ENCODE results near the gene JMJD1C.
A peak's percentile ranks its signal among the peaks of the same experiment; 100 is the strongest.
"Not testable (repeated sequence)": the region's sequence is repeated elsewhere in the genome, so short reads cannot be mapped to it uniquely, and the experiment has no call there.

The JMJD1C gene

GRCh38 chr10:63253040-63253439 is 212.7 kb downstream of the JMJD1C start:
- DNase-seq: no peak

DNA sequence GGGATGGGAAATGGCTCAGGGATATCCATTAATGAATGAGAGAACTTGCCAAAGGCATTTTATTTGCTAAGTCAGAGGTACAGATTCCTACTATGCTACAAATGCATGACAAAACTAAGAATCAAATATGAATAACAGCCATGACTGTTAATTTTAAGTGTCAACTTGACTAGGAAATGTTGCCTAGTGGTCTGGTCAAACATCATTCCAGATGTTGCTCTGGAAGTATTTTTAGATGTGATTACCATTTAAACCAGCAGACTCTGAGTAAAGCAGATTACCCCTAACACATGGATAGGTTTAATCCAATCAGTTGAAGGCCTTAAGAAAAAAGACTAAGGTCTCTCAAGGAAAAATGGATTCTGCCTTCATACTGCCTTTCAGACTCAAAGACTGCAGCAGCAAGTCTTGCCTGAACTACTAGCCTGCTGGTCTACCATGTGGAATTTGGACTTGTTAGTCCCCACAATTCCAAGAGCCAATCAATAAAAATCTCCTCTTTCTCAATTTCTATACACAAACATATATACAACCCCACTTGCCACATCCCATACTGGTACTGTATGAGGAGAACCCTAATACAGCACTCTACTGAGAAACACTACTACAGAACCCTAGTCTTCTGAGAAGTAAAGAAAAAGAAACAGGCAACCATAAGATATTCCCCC is 213.5 kb downstream of the JMJD1C start:
- DNase-seq: no peak

DNA sequence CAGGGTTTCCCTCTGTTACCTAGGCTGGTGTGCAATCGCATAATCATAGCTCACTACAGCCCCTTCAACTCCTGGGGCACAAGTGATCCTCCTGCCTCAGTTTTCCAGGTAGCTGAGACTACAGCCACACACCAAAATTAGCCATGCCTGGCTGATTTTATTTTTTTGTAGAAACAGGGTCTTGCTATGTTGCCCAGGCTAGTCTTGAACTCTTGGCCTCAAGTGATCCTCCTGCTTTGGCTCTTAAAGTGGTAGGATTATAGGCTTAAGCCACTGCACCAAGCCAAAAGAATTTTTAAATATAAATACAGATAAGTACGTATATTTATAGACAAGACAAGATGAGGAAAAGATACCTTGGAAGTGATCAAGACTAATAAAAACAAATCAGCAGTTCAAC is 215.7 kb downstream of the JMJD1C start:
- no peak for DNase-seq

DNA sequence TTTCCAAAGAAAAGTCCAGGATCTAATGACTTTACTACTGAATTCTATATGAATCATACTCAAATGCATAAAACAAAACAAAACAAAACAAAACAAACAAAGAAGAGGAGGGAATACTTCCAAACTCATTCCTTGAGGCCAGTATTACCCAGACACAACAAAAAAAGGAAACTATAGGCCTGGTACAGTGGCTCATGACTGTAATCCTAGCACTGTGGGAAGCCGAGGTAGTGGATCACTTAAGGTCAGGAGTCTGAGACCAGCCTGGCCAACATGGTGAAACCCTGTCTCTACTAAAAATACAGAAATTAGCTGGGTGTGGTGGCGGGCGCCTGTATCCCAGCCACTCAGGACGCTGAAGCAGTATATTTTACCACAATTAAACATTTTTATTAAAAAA is 218.0 kb downstream of the JMJD1C start:
- no peak for DNase-seq

- DNase-seq: no peak
Observed at GRCh38 chr10:63246356-63246755, 219.4 kb downstream of the JMJD1C start.

GRCh38 chr10:63241841-63242281 is 223.9 kb downstream of the JMJD1C start:
- DNase-seq: peak; percentile 35

DNA sequence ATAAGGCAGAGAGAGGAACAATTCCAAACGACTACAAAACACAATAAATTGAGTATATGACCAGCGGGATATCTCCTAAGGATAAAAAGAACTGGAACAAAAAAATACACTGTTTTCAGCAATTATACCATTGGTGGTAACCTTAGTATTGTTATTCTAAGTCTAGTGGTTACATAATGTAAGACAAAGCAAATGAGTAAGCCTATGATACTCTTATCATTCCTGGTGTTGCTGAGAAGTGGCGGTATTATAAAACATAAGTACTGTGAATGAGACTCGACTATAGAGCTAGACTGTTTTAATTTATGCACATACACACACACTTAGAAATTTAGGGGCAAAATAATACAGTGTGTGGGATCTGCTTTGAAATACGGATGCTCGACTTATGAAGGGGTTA is 225.0 kb downstream of the JMJD1C start:
- no peak for DNase-seq

DNA sequence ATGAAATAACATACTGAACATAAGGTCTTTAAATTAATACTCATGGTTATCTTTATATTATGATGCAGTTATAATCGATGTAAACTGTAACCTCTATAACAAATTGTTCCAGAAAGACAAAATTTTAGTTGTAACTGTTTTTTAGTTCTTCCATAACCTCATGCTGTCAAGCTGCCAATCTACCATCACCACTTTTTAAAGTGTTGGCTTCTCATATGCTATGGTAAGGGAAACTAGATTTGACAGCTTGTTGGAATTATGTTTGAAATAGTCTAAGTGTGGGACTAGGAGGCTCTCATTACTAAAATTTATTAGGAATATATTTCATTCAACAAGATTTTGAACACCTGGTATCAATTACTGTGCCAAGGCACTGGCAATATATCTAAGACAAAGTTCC is 227.3 kb downstream of the JMJD1C start:
- DNase-seq: no peak

DNA sequence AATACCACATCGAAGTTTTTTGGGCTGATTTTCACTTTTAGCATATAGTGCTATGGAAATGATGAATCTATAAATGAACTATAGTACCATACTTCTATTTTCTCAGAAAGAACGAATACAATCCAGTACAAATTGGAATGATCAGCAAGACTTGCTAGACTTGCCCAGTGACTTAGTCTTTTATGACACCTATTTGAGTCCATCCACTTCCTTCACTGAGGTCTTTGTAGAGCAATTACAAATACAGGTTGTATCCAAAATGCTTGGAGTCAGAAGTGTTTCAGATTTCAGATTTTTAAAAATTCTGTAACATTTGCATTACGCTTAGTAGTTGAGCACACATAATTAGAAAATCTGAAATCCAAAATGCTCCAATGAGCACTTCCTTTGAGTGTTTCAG is 228.4 kb downstream of the JMJD1C start:
- no peak for DNase-seq

GRCh38 chr10:63236113-63236935 is 229.5 kb downstream of the JMJD1C start:
- peak; percentile 74 for DNase-seq

GRCh38 chr10:63235136-63235535 is 230.6 kb downstream of the JMJD1C start:
- not testable (repeated sequence) for DNase-seq

DNA sequence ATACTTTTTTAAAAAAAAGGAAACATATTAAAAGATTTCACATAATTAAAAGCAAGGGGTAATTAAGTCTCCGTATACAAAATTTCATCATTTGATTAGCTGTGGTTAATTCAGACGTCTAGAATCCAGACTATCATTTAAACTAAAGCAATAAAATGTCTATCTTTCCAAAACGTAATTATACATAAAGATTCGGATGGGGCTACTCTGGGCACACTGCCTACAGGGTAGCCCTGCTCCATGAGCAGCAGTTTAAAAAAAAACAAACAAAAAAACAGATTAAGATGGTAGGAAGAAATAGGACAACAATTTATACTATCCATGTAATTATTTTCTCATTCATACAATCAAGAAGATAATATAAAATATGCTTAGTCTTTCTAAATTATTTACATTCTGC is 236.6 kb downstream of the JMJD1C start:
- no peak for DNase-seq

GRCh38 chr10:63228237-63228636 is 237.5 kb downstream of the JMJD1C start:
- DNase-seq: no peak

DNA sequence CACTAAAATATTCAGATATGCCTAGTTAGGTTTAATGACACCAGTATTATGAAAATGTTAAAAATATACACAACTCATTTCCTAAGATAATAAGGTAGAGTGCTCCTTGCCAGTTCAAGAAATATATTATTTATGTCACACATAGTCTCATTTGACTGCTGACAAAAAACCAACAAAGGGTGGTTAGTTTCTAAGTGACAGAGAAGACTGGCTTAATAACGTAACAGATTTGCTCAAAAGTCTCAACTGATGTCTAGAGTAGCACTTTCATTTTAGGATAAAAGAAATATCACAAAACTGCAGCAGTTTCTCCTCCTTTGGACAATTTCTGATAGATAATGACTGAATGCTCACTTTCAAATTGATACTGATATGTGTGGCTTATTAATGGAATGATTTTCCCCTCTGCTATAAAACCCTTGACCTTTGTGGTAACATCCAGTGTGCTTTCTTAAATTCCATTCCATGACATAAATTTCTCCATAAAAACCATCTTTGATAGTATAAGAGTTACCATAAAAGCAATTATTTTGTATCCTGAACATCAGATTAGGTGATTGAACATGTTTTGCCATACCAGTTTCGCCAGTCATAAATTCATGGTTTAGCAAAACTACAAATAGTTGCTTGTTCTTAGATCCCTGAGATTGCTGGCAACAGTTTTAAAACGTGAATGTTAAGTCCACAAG is 238.4 kb downstream of the JMJD1C start:
- no peak for DNase-seq

- no peak for DNase-seq
Observed at GRCh38 chr10:63224241-63224640, 241.5 kb downstream of the JMJD1C start.

- no peak for DNase-seq
Observed at GRCh38 chr10:63221950-63222349, 243.8 kb downstream of the JMJD1C start.

DNA sequence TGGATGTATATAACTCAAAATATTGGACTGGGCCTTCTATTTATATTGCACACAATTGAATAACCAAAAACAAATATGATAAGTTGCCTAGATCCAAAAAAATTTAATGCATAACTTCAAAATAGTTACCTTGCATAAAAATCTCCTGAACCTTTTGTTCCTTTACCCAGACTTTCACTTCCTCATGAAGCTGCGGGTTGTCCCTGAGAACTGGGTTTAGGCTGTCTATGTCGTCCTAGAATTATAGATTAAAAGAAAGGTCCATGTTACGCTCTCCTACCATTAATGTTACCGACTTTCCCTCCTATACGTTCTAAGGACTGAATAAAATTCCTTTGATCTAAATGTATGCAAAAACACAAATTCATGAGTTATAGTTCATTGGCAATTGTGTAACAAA is 246.0 kb downstream of the JMJD1C start:
- DNase-seq: no peak

DNA sequence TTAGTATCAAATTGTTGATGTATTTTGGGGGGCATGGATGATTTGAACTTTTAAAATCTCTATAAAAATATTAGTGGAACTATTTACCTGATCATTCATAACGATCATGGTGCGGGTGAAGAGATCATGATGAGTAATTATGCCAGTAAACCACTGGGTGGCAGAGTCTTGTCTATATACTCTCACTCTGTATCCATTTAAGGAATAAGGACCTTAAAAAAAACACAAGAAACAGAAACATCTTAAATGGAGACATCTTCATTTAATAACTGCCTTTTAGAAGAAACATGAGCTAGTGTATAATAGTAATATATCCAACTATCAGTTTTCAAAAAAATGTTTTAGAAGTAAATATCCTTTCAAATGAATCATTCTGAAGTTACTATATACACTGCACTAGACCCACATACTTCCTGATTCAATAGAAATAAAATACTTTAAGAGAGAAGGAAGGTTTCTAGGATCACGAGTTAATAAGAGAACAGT is 248.6 kb downstream of the JMJD1C start:
- DNase-seq: peak; percentile 61

DNA sequence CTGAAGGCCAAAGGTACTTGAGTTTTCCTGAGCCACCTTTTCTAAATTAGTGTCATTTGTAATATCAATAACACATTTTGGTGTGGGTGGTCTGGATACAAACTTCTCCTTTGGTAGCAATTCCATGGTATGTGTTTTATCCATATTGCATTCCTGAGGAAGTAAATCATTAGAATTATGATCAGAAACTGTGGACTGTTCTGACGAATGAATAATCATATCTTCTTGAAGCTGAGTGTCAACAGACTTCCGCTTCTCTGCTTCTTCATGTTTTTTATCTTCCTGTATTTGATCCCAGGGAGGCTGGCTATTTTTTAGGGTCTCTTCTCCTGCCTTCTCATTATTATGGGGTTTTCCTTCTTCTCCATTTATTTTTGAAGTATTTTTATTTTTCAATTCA is 251.2 kb downstream of the JMJD1C start:
- DNase-seq: no peak

GRCh38 chr10:63213489-63213888 is 252.3 kb downstream of the JMJD1C start:
- DNase-seq: no peak

- DNase-seq: peak; percentile 41
Observed at GRCh38 chr10:63210611-63211196, 255.1 kb downstream of the JMJD1C start.

- DNase-seq: no peak
Observed at GRCh38 chr10:63209705-63210104, 256.1 kb downstream of the JMJD1C start.

- DNase-seq: no peak
Observed at GRCh38 chr10:63208986-63209385, 256.8 kb downstream of the JMJD1C start.
